ENCODE measurements around the gene MMAA.
"Not testable (repeated sequence)": the region's sequence is repeated elsewhere in the genome, so short reads cannot be mapped to it uniquely, and the experiment has no call there.

The MMAA gene
- long read RNA-seq, full-length matches to known transcripts, result 13 of 16 reads
- long read RNA-seq, partial matches to known transcripts, result 1 of 16 reads
- long read RNA-seq, other reads (novel, unspliced or antisense), result 2 of 16 reads

DNA sequence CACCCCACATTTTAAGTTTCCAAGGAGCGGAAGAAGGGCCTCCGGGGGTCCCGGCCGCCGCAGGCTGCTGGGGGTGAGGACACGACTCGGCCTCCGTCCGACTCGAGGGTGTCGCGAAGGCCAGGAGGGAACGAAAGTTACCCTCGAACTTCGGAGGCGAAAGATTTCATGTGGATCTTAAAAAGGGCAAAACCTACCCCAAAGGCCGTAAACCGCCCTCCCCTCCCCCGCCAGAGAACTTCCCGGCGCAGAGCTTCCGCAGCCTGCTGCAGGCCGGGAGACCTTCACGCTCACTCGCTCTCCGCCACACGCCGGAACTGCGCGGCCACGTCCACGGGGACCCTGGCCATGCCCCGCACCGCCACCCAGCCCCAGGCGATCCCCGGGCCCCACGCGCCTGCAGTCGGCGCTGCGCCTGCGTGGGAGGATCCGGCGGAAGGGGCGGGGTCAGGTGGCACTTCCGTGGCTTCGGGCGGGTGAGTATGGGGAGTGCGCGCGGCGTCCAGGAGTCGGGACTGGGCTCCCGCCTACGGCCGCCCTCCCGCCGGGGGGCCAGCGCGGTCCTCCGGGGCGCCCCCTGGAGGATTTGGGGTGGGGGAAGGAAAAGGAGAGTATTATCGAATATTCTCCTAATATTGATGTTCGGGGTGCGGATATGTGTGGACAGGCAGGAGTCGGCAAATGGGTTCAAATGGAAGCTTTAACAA, at the start of gene MMAA:
Gene MMAA, plus strand, starts transcription at position 454 of the 707 bp plus-strand sequence. CDS start 19,755 bp downstream, outside the sequence.
- no peaks in the 10 kb centered on the region for H3K27me3 ChIP-seq (ENCODE audit: insufficient read depth, poor library complexity, severe bottlenecking)
- H3K4me3 ChIP-seq (replicated peaks; ENCODE audit: insufficient read depth, low read length), result peak within 1 kb of the TSS; percentile 66
- peak within 1 kb of the TSS; percentile 99 for H3K27ac ChIP-seq (replicated peaks)
- TF ChIP-seq, protein P1, sequence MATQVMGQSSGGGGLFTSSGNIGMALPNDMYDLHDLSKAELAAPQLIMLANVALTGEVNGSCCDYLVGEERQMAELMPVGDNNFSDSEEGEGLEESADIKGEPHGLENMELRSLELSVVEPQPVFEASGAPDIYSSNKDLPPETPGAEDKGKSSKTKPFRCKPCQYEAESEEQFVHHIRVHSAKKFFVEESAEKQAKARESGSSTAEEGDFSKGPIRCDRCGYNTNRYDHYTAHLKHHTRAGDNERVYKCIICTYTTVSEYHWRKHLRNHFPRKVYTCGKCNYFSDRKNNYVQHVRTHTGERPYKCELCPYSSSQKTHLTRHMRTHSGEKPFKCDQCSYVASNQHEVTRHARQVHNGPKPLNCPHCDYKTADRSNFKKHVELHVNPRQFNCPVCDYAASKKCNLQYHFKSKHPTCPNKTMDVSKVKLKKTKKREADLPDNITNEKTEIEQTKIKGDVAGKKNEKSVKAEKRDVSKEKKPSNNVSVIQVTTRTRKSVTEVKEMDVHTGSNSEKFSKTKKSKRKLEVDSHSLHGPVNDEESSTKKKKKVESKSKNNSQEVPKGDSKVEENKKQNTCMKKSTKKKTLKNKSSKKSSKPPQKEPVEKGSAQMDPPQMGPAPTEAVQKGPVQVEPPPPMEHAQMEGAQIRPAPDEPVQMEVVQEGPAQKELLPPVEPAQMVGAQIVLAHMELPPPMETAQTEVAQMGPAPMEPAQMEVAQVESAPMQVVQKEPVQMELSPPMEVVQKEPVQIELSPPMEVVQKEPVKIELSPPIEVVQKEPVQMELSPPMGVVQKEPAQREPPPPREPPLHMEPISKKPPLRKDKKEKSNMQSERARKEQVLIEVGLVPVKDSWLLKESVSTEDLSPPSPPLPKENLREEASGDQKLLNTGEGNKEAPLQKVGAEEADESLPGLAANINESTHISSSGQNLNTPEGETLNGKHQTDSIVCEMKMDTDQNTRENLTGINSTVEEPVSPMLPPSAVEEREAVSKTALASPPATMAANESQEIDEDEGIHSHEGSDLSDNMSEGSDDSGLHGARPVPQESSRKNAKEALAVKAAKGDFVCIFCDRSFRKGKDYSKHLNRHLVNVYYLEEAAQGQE (IDR thresholded peaks at IDR 0.05; ENCODE audit: insufficient replicate concordance, low read depth), result peak; percentile 32
- TF ChIP-seq SPI1 (IDR thresholded peaks at IDR 0.05; ENCODE audit: borderline replicate concordance, low read depth) (no peak; the same call in 1 of the 2 replicates), GABPA (IDR thresholded peaks at IDR 0.05; ENCODE audit: low read depth) (peak; percentile 80), POLR2AphosphoS5 (IDR thresholded peaks at IDR 0.05; ENCODE audit: low read depth) (peak; percentile 94)
- peak; percentile 82 to 95 for DNase-seq (ENCODE audit: low read depth in 1 of 2, low spot score in 1 of 2)

DNA sequence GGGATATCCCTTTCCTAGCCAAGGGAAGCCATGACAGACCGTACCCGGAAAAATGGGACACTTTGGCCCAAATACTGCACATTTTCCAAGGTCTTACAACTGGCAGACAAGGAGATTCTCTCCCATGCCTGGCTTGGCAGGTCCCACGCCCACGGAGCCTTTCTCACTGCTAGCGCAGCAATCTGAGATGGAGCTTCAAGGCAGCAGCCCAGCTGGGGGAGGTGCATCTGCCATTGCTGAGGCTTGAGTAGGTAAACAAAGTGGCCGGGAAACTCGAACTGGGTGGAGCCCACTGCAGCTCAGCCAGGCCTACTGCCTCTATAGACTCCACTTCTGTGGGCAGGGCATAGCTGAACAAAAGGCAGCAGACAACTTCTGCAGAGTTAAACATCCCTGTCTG, 44.6 kb upstream of the MMAA start:
- not testable (repeated sequence) for H3K4me3 ChIP-seq (replicated peaks; ENCODE audit: insufficient read depth, low read length); H3K27ac ChIP-seq (replicated peaks); DNase-seq (ENCODE audit: low read depth in 1 of 2, low spot score in 1 of 2); H3K27me3 ChIP-seq (ENCODE audit: insufficient read depth, poor library complexity, severe bottlenecking)

DNA sequence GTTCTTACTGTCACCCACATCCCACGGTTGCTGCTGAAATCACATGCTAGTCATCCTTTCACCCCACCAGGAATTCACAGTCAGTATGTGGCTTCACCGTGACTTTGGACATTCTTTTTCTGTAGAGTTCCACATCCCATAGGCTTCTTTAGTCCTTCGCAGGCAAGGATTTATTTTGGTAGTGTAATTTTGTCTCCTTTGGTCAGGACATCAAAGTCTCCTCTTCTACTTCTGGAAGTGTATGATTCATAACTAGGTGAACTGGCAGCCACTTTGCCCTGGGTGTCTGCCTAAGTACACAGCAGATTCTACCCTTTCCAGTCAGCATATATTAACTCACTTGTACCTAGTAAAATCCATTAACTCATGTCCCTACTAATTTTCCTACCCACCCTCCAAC, 38.3 kb upstream of the MMAA start:
- H3K27ac ChIP-seq (replicated peaks), result no peak overlapping the region
- H3K4me3 ChIP-seq (replicated peaks; ENCODE audit: insufficient read depth, low read length), result no peak overlapping the region
- DNase-seq (ENCODE audit: low read depth in 1 of 2, low spot score in 1 of 2), result no peak
- no peaks in the 10 kb centered on the region for H3K27me3 ChIP-seq (ENCODE audit: insufficient read depth, poor library complexity, severe bottlenecking)
- TF ChIP-seq GABPA (IDR thresholded peaks at IDR 0.05; ENCODE audit: low read depth) (no peak), POLR2AphosphoS5 (IDR thresholded peaks at IDR 0.05; ENCODE audit: low read depth) (no peak), SPI1 (IDR thresholded peaks at IDR 0.05; ENCODE audit: borderline replicate concordance, low read depth) (no peak)
- TF ChIP-seq, protein P2, sequence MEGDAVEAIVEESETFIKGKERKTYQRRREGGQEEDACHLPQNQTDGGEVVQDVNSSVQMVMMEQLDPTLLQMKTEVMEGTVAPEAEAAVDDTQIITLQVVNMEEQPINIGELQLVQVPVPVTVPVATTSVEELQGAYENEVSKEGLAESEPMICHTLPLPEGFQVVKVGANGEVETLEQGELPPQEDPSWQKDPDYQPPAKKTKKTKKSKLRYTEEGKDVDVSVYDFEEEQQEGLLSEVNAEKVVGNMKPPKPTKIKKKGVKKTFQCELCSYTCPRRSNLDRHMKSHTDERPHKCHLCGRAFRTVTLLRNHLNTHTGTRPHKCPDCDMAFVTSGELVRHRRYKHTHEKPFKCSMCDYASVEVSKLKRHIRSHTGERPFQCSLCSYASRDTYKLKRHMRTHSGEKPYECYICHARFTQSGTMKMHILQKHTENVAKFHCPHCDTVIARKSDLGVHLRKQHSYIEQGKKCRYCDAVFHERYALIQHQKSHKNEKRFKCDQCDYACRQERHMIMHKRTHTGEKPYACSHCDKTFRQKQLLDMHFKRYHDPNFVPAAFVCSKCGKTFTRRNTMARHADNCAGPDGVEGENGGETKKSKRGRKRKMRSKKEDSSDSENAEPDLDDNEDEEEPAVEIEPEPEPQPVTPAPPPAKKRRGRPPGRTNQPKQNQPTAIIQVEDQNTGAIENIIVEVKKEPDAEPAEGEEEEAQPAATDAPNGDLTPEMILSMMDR (IDR thresholded peaks at IDR 0.05; ENCODE audit: insufficient read depth, low read length), result no peak
- TF ChIP-seq, protein P1 (IDR thresholded peaks at IDR 0.05; ENCODE audit: insufficient replicate concordance, low read depth), result no peak

DNA sequence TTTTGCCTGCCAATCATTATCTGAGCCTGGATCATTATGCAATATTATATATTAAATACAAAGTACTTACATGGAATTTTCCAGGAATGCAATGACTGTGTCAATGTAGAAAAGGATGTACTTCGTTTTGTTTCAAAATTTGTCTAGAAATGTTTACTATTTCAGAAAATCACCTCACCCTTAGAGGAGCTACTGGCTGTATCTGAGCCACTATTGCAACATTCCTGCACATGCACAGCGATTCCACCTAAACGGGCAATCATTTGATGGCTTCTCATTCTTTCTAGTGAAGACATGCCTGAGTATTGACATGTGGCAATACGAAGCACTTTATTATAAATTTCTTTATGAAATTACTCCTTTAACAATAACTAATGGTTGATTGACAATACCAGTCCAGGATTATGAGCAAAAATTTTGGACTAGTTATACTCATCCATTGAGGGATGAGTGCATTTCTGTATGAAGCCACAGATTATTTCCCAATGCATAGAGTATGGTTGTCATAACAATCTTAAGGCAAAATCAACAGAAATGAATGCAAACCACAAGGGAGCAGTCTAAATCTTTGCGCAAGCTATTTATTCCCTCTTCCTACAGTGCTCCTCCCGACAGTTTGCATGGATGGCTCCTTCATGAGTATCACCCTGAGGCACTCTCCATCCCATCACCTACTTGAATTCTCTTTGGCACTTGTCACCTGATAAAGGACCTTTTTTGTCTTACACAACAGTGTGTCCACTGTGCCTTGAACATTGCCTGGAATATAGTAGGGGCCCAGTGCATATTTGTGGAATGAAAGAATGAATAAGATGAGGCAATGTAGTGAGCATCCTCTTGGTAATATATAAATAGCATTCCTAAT, 35.8 kb upstream of the MMAA start:
- Histone ChIP-seq H3K4me3 (replicated peaks; ENCODE audit: insufficient read depth, low read length) (no peak overlapping the region), H3K27ac (replicated peaks) (no peak overlapping the region), H3K27me3 (ENCODE audit: insufficient read depth, poor library complexity, severe bottlenecking) (no peaks in the 10 kb centered on the region)
- TF ChIP-seq SPI1 (IDR thresholded peaks at IDR 0.05; ENCODE audit: borderline replicate concordance, low read depth), result no peak
- TF ChIP-seq, protein P1 (IDR thresholded peaks at IDR 0.05; ENCODE audit: insufficient replicate concordance, low read depth), result no peak
- no peak for TF ChIP-seq POLR2AphosphoS5 (IDR thresholded peaks at IDR 0.05; ENCODE audit: low read depth)
- TF ChIP-seq, protein P2 (IDR thresholded peaks at IDR 0.05; ENCODE audit: insufficient read depth, low read length), result no peak
- TF ChIP-seq GABPA (IDR thresholded peaks at IDR 0.05; ENCODE audit: low read depth), result no peak
- DNase-seq (ENCODE audit: low read depth in 1 of 2, low spot score in 1 of 2), result no peak
